ENCODE results near the gene CTBS.

GRCh38 chr1:84508510-84508909 is 65.7 kb downstream of the CTBS start:
- no peak for TF ChIP-seq CTCF (conservative IDR thresholded peaks at IDR 0.05; ENCODE audit: low read length)
- no peak for TF ChIP-seq EZH2phosphoT487 (IDR thresholded peaks at IDR 0.05; ENCODE audit: borderline replicate concordance)

All from Loucy (cell line).